NCI-H2081 treated with DMSO at 0.1 percent for 48 hours (cell line): ENCODE data around the gene FRMD4A.

Experiments
- DNase-seq: peaks from one replicate; lab custom pipeline; 2025; lab: John Stamatoyannopoulos, UW

Gene FRMD4A

DNA sequence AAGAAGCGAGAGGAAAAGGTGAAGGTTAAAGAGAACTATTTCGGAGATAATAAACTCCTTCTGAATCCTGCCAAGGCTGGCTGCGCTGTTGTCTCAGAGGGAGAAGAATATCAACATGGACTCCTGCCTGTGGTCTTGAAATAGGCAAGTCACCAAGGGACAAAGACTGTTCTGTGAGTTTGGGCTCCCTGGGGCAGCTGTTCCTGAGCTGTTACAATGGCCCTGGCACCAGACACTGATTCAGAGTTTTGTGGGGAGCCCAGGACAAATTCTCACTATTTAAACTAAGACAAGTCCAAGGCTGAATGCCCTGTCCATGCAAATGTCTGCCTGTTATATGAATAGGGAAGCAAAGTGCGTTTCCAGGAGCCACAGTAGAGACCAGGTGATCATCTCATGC lies 662.6 kb downstream of the FRMD4A start:
- no peak for DNase-seq

DNA sequence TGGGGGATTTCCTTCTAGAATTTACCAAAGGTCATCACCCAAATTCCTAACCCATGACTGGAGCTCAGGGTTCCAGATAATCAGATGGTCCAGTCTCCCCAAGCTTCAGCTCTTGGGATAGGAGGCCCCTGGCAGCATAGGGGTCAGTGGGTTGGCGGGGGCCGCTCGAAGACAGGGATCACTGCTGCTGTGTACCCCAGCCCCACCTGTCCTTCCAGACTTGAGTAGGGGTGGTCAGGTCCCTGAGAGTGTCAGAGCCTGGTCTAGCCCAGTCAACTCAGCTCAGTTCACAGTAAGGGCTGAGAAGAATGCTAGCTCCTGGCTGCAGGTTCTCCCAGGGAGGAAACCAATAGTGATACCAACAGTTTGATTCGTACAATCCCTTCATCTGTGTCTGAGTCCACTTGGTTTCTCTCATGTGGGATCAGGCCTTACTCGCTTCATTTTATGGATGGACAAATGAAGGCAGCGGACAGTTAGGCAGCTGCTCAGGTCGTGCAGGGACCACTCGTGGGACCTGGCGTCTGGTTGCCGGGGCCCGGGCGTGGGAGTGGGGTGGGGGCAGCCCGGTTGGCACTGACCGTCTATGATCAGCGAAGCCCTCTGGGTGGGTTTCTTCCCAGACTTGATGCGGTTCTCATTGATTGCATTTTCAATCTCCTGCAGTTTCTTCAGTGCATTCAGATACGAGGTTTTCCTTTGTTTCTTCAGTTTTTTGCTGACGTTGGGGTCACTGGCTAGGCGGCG lies 665.0 kb downstream of the FRMD4A start:
- DNase-seq = no peak

DNA sequence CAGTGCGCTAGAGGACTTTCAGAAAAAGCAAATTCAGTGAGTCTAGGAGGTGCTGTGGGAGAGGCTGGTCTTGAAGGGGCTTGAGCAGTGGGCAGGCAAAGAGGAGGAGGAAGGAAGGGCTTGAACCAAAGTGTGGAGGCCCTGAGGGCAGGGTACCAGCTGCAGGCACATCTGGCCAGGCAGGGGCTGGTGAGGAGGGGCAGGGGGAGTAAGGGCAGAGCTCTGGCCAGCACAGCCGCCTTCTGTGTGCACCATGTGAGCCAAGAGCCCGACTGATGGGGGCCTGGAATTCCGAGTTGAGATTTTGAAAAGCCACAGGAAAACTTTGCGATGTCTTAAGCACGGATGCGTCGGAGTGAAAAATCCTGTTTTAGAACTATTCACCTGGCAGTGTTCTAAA lies 669.5 kb downstream of the FRMD4A start:
- DNase-seq = no peak

DNA sequence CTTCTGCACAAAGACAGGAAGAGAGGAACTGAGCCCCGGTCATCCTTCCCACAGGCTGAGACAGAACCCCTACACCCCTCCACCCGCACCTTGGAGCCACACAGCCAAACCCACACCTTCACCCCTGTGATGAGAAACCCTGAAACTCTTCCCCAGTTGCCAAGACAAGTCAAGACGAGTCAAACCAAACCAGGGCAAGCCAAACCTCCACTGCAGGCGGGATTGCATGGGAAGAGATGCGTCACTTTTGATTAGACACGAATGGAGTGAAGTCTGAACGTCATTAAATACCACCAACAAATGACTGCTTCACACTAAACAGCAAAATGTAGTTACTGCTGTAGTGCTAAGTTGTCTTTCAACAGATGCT lies 670.2 kb downstream of the FRMD4A start:
- no peak for DNase-seq

DNA sequence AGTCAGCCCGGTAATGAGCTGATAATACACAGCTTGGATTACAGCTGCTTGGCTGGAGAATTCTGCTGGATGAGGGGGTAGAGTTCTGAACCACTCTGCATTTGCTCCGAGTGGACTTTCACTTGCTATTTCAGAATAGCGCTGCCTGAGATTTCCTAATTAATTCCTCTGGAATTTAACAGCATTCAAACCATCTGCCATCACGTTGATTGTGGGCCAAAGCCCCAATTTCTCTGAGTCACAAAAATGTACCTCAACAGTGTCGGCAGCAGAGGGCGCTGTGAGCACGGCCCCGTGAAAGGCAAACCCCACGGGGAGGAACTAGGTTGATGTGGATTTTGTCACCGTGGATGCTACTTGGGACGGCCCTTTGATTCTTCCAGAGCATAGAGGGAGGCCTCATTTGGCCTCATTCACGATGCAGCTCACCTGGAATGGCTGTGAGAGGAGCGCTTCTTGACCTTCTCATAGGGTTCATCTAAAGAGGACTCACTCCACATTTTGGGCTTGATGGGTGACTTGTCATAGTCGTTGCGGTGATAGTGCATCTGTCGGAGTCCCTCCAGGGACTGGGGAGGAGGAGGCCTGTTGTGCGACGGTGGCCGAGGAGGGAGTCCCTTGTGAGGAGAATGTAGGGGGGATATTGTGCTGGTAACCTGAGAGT lies 670.7 kb downstream of the FRMD4A start:
- DNase-seq = no peak

DNA sequence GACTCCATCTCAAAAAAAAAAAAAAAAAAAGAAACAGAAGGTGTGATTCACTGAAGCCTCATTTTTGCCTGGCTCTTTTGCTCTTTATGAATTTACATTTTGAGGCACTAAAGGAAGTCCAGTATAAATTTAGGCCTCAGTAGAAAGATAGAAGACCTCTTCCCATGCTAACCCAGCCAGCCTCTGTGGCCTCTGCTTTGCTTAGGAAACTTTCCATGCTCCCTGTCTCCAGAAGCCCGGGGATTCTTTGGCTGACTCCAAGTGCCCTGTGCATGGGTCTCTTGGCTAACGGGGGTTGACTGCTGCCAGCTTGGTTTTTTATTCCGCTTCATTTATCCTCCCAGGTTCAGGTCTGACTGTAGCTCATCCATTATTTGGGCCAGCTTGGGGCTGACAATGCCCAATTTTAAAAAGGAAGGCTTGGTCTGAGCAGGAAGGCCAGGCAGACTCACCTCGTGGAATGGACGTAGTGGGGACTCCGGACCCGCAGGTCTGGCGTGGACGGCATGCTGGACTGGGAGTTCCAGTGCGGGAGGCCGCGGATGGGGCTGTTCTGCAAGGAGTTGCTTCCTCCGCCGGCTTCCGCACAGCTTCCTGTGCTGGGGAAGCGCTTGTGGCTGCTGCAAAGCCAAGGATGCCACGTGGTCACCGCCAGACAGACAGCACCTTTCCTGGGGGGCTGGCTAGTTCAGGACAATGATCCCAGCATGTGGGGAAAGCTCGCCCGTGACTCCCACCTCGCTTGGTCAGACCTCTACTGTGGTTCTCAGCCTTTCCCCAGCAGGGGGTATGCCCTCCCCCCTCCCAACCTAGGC lies 671.6 kb downstream of the FRMD4A start:
- DNase-seq = no peak

DNA sequence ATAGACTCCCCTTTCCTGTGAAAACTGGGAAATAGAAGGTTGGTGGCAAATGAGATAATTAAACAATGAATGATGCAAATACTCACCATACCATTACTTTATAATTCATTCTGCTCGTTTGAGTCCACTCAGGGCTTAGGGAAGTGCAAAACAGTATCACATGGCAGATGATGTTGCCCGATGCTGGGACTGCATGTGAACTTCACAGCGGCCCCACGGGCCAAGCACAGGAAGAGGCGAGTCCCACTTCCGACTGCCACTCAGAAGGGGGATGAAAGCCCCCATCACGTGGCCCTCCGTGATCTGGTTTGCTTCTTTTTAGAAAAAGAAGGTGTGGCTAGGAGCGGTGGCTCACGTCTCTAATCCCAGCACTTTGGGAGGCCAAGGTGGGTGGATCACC lies 672.5 kb downstream of the FRMD4A start:
- DNase-seq = no peak

DNA sequence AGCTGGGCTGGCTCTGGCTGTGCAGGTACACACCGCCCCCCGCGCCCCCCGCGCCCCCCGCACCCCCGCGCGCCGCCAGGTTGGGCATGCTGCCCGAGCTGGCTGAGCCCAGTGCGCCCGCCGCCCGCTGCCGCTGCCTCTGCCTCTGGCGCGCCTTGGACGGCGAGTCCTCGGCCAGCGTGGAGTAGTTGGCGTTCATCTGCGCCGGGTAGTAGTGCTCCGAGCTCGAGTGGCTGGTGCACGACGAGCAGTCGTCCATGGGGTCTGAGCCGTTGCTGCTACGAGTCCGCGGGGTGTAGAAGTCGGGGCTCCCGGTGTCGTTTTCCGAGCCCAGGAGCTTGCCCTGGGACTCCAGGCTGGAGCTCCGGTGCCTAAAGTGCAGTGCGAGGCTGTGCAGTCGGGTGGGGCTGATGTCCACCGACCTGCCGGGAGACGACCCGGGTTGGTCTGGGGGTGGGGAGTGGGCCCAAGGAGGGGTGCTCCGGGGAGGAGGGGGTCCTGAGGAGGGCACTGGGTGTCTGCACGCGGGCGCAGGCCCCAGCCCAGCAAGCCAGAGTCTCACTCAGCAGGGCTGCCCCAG lies 673.5 kb downstream of the FRMD4A start:
- no peak for DNase-seq

DNA sequence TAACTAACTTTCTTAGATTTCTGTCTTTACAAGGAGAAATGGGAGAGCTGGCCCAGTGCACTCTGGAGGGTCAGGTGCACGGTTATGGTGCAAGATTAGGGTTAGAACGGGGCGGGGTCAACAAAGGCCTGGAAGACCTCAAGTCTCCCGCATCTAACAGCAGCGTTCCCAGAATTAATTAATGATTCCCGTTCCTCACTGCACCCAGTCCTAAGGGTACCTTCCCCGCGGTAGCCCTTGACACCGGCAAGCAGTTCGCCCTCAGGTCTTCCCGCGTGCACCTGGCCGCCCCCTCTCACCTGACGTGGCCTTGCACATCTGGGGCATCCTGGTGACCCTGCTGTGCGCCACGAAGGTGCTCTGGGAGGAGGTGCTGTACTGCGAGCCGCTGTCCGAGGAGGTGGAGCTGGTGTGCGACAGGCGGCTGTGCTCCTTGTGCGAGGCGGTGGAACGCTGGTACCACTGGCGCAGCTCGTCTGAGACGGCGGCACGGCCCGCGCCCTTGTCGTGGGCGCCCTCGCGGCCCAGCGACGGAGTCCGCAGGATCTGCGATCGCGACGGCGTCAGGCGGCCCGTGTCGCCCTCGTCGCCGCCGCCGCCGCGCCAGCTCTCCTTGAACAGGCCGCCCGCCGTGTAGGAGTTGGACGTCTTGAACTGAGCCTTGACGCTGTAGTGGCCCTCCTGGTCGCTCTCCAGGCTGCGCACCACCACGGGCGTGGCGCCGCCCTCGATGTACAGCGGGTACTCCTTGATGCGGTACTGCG lies 674.2 kb downstream of the FRMD4A start:
- DNase-seq = no peak

DNA sequence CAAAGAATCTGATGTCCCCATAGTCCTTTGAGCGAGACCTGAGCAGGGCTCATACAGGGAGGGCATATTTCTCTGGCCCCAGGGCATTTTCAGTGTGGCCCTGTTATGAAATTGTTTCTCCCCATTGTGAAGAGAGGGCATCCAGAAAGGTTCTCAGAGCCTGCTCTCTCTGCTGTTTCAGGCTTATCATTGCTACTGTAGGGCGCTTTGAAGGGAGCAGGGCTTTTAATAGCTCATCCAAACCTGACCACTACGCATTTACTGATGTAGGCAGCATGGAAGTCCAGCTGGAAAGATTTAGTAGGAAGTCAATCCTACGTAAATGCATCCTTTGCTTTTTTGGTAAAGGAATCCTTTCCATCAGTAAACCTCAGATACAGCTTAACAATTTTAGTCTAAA lies 675.9 kb downstream of the FRMD4A start:
- DNase-seq = no peak

DNA sequence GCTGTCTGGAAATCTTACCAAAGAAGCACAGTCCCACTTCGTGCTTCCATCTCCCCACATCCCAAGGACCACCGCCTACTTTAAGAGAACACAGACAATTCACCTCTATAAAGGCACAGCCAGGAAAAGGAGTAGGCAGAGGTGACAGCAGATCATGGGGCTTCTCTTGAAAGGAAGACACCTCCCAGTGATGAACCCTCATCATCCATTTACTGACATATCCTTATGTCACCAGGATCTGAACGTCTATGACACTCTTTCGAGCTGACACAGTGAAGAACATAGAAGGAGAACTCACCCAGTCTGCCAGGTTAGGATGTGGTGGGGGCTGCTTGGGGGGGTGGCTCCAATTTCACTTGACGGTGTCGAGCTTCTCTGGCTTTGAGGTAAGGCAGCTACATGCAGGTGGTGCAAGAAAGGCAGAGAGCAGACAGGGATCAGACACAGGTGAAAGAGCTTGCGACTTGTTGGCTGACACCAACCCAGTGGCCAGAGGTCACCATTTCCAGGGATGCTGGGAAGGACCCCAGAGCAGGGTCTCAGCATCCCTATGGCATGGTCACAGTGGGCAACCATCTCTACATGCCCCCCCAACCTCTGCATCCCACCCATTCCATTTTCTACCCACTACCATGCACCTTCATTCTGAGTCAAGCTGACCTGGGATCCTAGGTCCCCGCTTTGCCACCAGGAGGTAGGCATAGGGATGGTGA lies 676.5 kb downstream of the FRMD4A start:
- DNase-seq = no peak

DNA sequence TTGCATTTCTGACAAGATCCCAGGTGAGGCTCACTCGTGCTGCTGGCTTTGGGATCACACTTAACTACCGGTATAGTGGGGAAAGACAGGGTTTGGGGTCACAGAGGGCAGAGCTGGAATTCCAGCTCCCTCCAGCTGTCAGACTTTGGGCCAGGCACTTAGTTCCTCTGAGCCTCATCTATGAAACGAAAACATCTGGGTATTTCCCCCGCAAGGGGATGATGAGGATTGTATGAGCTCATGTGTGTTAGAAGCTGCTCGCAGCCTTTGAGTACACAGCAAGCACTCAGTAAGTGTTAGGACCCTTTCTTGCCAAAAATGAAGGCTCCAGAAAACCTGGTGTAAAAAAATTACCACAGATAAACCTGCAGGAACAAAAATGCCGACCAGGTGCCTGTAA lies 677.9 kb downstream of the FRMD4A start:
- DNase-seq = no peak

DNA sequence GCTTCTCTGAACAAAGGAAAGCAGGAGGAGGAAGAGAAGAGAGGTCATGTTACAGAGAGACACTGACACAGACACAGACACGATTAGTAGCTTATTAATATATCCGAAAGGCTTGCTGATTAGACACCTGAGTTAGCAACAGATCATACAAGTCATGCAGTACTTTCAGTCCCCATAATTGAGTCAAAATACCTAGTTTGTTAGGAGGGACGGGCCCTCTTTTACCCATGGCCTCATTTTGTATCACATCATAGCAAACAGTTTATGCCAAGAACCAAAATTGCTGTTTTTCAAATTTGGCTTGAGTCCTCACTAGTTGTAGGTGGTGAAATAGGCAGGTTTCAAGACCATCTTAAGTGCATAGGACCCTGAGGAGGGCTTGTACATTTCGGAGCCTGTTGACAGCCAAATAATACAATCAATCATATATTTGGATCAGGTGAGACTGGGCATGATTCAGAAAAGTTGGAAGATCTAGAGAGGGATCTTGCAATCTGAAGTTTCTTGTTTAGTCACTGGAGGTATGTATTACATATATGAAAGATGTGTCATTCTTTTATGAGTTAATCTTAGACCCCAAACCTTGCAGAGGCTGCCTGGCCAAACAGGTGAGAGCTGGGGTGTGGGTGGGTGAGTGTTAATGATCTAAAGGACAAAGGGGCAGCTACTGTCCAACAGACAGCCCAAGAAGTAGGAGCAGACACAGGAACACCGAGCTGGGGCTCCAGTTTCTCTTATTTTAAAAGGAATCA lies 678.6 kb downstream of the FRMD4A start:
- DNase-seq = no peak

DNA sequence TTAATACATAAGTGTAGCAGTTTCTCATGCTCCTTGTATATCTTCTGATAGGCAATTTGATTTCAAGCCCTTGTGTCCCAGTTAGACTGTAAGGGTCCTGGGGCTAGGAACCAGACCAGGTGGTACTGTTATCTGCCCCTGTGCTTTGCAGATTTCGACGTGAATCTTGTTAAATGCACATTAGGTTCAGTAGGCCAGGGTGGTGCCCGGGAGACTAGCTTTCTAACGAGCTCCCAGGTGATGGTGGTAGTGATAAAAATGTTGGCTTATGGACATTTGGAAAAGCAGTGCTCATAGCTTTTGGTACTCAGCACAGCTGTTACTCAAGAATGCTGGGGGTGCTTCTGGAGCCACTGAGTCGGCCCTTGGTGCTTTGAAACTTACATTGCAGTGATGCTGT lies 679.8 kb downstream of the FRMD4A start:
- no peak for DNase-seq

DNA sequence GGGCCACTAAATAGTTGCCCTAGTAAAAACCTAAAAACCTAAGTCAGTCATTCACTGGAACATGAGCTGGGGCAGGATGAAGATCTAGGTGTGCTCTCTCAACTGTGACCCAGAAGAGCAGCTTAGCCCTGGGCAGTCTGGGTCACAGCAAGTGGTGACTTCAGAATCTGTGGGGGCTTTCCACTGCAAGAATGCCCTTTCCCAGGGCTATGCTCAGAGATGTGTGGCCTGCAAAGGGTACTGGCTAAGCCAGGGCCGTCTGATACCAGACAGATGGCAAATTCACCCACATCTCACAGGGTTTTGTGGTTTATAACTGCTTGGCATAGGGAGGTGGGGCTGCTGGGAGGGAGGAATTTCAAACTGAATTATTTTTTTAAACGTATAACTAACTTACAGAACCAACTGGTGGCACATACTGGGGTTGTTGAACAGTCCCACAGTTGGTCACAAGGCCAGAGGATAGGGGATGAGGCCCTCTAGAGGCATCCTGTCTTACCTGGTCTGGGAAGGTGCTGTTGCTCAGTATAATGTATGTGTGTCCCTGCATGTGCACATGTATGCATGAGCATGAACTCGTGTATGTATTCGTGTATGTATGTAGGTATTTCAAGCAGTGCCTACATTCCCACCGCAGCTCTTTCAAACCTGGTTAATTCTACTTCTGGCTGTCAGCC lies 680.7 kb downstream of the FRMD4A start:
- DNase-seq = no peak

DNA sequence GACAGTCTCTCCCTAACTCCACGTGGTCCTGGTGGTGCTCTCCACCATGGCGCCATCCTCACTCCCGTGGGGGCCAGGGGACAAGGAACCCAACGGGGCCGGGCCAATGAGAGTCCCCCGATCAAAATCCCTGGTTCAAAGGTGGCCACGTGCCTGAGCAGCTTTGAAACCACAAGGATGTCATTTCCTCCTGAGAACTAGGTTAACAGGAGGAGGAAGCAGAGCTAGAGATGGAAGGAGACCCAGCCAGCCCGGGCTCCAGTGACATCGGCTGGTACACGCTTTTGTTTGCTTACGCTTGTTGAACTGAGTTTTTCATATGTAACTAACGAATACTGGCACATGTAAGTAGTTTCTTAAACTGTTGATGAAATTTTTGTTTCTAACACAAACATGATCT lies 682.3 kb downstream of the FRMD4A start:
- no peak for DNase-seq

DNA sequence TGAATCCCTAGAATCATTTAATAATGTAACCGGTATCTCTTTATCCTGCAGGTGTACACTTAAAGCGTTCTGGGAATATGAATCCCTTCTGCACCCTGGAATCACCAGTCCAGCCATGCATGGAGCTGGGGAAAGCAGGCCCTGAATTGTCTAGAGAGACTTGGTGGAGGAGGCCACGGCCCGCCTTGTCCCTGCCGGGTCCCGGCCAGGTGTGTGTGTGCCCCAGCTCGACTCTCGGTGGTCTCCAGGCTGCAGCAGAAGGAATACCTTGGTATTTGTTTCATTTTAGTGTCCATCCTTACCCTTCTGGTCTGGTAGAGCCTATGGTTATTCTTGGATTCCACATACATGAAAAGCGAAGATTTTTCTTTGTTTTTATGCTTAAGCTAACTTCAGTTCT lies 685.9 kb downstream of the FRMD4A start:
- no peak for DNase-seq

DNA sequence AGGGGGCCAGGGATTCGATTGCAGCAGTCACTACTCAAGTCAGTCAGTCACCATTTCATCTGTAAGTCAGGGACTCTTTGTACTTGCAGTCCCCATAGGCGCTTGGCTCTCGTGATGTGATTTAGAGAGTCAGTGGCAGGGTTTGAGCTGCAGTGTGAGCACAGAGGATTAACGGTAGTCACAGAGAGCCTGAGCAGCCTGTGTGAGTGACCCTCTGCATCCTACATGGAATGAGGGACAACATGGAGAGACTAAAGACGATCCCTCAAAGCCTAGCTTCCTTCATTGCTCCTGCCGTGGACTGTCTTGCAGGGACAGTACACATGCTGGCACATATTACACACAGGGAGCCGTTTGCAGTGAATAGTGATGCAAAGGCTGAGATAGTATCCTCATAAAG lies 687.7 kb downstream of the FRMD4A start:
- DNase-seq = no peak

DNA sequence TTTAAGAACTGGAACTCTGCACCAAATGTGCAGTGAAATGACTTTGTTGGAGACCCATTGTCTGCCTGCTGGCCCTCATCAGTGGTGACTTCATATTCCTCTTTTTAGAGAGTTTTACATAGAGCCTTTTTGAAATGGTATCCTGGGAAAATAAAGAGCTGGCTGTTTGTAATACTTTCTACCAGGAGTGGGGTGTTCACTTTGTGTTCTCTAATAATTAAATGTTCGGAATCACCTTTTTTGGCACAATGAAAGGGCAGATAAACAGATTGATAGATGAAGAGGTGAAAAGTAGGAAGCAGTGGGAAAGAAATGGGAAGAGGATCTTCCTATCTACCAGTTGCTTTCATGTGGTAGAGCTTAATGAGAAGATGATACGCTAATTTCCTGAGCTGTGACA lies 688.4 kb downstream of the FRMD4A start:
- DNase-seq = no peak

DNA sequence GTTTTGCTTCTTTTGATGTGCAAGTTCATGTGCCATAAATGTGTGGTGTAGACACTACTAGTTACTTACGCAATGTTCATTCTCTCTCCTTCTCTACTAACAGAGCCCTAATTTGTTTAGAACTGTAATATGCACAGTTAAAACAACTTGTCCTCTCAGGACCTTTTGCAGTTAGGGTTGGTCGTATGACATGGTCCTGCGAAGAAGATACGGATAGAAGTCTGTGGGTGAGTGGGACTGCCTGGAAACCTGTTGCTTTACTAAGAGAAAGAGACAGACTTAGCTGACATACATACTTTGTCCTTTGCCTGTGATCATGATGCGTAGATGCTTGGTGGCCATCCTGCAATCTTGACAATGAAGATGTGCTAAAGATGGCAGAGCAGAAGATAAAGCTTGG lies 692.8 kb downstream of the FRMD4A start:
- DNase-seq = no peak
